ENCODE measurements around the gene PDCD2L. TPM values are rescaled to one million over a fixed set of nuclear protein-coding genes. Genes with fewer than 3 reads are reported as not detected.

PDCD2L gene
- total and polyA plus RNA-seq, 2 of the 8 experiments (the other 6 are each of a cell fraction or from before 2014, with no cell fraction given) = 51.5 to 78.1 TPM

DNA sequence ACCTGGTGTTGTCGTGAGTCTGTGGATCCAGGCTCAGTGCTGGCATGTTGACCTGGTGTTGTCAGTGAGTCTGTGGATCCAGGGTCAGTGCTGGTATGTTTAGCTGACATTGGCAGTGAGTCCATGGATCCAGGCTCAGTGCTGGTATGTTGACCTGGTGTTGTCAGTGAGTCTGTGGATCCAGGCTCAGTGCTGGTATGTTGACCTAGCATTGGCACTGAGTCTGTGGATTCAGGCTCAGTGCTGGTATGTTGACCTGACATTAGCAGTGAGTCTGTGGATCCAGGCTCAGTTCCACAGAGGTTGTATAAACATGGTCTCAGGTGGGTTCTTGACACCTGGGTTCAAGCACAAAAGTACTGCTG lies 16.8 kb upstream of the PDCD2L start:
- Histone ChIP-seq H3K4me2 (ENCODE audit: insufficient read depth in 1 of 2, low read depth in 2 of 2, low read length in 2 of 2) (no peak overlapping the region), H4K5ac (ENCODE audit: insufficient read length, low read depth, low read length) (no peak overlapping the region), H3K4me1 (replicated peaks in 1 of 4; ENCODE audit: control insufficient read depth in 3 of 4, insufficient read depth in 4 of 4, low read length in 3 of 4) (no peaks in the 10 kb centered on the region), H3K9me3 (ENCODE audit: insufficient read depth in 2 of 2, low read depth in 1 of 2, low read length in 1 of 2) (no peaks in the 10 kb centered on the region), H3K56ac (replicated peaks; ENCODE audit: insufficient read length, low read depth, low read length) (no peak overlapping the region), H2BK20ac (ENCODE audit: low read length) (no peak overlapping the region), H2AK5ac (ENCODE audit: low read depth, low read length) (no peak overlapping the region), H2AFZ (ENCODE audit: low read length) (no peak overlapping the region), H4K20me1 (replicated peaks in 1 of 2; ENCODE audit: control insufficient read depth in 1 of 2, insufficient read depth in 2 of 2, low read length in 2 of 2) (peaks cover 0 to 29% of the 10 kb centered on the region in 2 experiments), H3K27me3 (replicated peaks in 1 of 4; ENCODE audit: control insufficient read depth in 3 of 4, extremely low read depth in 1 of 4, insufficient read depth in 3 of 4, low read length in 3 of 4) (no peaks in the 10 kb centered on the region), H3K14ac (ENCODE audit: insufficient read length) (no peak overlapping the region), H2BK12ac (ENCODE audit: low read depth, low read length) (no peak overlapping the region), H3K23ac (ENCODE audit: insufficient read length) (no peak overlapping the region), H3K4ac (replicated peaks; ENCODE audit: insufficient read length, low read depth, low read length) (no peak overlapping the region), H3K27ac (ENCODE audit: low read depth, low read length) (no peak overlapping the region), H3K79me1 (ENCODE audit: low read depth, low read length) (peaks cover 12% of the 10 kb centered on the region), H4K8ac (ENCODE audit: extremely low read depth, insufficient read depth, low read length) (no peak overlapping the region), H2BK120ac (replicated peaks; ENCODE audit: low read depth, low read length) (no peak overlapping the region), H3K18ac (ENCODE audit: extremely low read depth, low read length) (no peak overlapping the region), H3K23me2 (ENCODE audit: low read depth, low read length) (peaks cover 2% of the 10 kb centered on the region; the same call in 1 of the 2 replicates), H3K36me3 (ENCODE audit: control insufficient read depth in 2 of 4, insufficient read depth in 4 of 4, low read length in 3 of 4) (peaks cover 34 to 81% (median 70%) of the 10 kb centered on the region in 4 experiments), H3K4me3 (ENCODE audit: extremely low read depth in 1 of 4, insufficient read depth in 2 of 4, low read depth in 3 of 4, low read length in 4 of 4) (no peak overlapping the region), H2BK5ac (ENCODE audit: low read depth, low read length) (no peak overlapping the region), H3K79me2 (ENCODE audit: control insufficient read depth in 1 of 2, insufficient read depth in 2 of 2, low read length in 2 of 2) (no peaks in the 10 kb centered on the region; a peak in 1 of 4 replicates), H4K91ac (replicated peaks; ENCODE audit: insufficient read length, low read length) (no peak overlapping the region), H2BK15ac (ENCODE audit: low read length) (no peak overlapping the region), H3K9ac (replicated peaks in 1 of 4; ENCODE audit: extremely low read depth in 1 of 4, low read depth in 3 of 4, low read length in 3 of 4) (no peak overlapping the region)
- FAIRE-seq = no peak
- TF ChIP-seq SRF (IDR thresholded peaks at IDR 0.05; ENCODE audit: low read depth, low read length) (no peak), TBP (IDR thresholded peaks at IDR 0.05; ENCODE audit: low read depth, low read length) (no peak), CTCF (IDR thresholded peaks at IDR 0.05; ENCODE audit: control extremely low read depth in 1 of 3, insufficient read depth in 1 of 3, low read depth in 1 of 3, low read length in 3 of 3) (no peak), MAFK (IDR thresholded peaks at IDR 0.05; ENCODE audit: low read depth, low read length) (no peak), CEBPB (IDR thresholded peaks at IDR 0.05; ENCODE audit: low read depth, low read length) (no peak), BACH1 (IDR thresholded peaks at IDR 0.05; ENCODE audit: low read length) (no peak), KDM1A (IDR thresholded peaks at IDR 0.05; ENCODE audit: borderline replicate concordance, low read length) (no peak), RAD21 (IDR thresholded peaks at IDR 0.05 in 1 of 2, conservative IDR thresholded peaks at IDR 0.05 in 1 of 2; ENCODE audit: low read depth in 2 of 2, low read length in 2 of 2) (no peak), JUN (IDR thresholded peaks at IDR 0.05; ENCODE audit: low read depth, low read length) (no peak), E2F6 (IDR thresholded peaks at IDR 0.05) (no peak), TEAD4 (IDR thresholded peaks at IDR 0.05; ENCODE audit: low read depth, low read length) (no peak)
- WGBS, 2 experiments (ENCODE audit: extremely low coverage in 1 of 2, insufficient coverage in 1 of 2, insufficient read length in 1 of 2, insufficient replicate concordance in 2 of 2, low coverage in 1 of 2, low lambda C conversion rate in 2 of 2, missing lambda C conversion rate in 1 of 2) = 100% methylated on average over 1 of the region's 1 CpG; no CpG with 5 or more reads in 1 of the 2 experiments
- ChIA-PET CTCF (ENCODE audit: partially characterized antibody) (no interaction called here), POLR2A (ENCODE audit: partially characterized antibody) (interaction anchor here (0.6 to 4.4 kb wide), 7 partner anchors 9 to 51 kb away, joined by 3 to 12 read pairs (median 3); partner anchors contain the start of gene GPI)
- no peak for DNase-seq (ENCODE audit: low read depth in 1 of 2, low spot score in 2 of 2)
